Glutamatergic neuron (in vitro differentiated cells): Measurements from ENCODE around the gene SIRT6. TPM values are rescaled to one million over a fixed set of nuclear protein-coding genes. Genes with fewer than 3 reads are reported as not detected.

Experiments used
- DNase-seq: peaks from one replicate; pipeline ENCODE4 v3.0.0; 2022
- H3K27ac Mint-ChIP-seq: one replicate; pipeline ENCODE4 v1.8.0; 2020; ENCODE audit warnings: mild to moderate bottlenecking, mixed read lengths, inconsistent platforms; ENCODE audit not compliant: unreplicated experiment
- H3K27me3 Mint-ChIP-seq: one replicate; pipeline ENCODE4 v1.8.0; 2020; ENCODE audit warnings: mild to moderate bottlenecking, moderate library complexity, mixed read lengths, inconsistent platforms; ENCODE audit not compliant: unreplicated experiment
- H3K36me3 Mint-ChIP-seq: one replicate; pipeline ENCODE4 v1.8.0; 2020; ENCODE audit warnings: mild to moderate bottlenecking, mixed read lengths, inconsistent platforms; ENCODE audit not compliant: unreplicated experiment
- H3K4me1 Mint-ChIP-seq: one replicate; pipeline ENCODE4 v1.8.0; 2020; ENCODE audit warnings: mild to moderate bottlenecking, low read depth, mixed read lengths, inconsistent platforms; ENCODE audit not compliant: unreplicated experiment
- H3K4me3 Mint-ChIP-seq: one replicate; pipeline ENCODE4 v1.8.0; 2020; ENCODE audit warnings: mild to moderate bottlenecking, mixed read lengths, inconsistent platforms; ENCODE audit not compliant: unreplicated experiment
- H3K9me3 Mint-ChIP-seq: one replicate; pipeline ENCODE4 v1.8.0; 2020; ENCODE audit warnings: mild to moderate bottlenecking, moderate library complexity, mixed read lengths, inconsistent platforms; ENCODE audit not compliant: unreplicated experiment
- CTCF ChIP-seq: fragments of 200-600 bp; sonication (generic); IDR thresholded peaks from one replicate; pipeline ENCODE4 v1.5.0; 2021; ENCODE audit not compliant: partially characterized antibody, unreplicated experiment
- total RNA-seq: library from RNA; stranded (reverse); fragmentation: NEBNext Ultra II Directional; extraction: Animal tissue kit (Norgen Biotek cat#: 25700); gene quantifications from one replicate; pipeline ENCODE4 v1.2.1, GENCODE V29; 2021; ENCODE audit not compliant: unreplicated experiment

Gene SIRT6
- total RNA-seq, 1 donor from 2014 or later, result 48.3 TPM

- no peak for DNase-seq
- peak overlapping the region; percentile 10 for H3K27ac Mint-ChIP-seq
These were observed 57.7 kb downstream of the SIRT6 start for GRCh38 chr19:4124638-4125037.

More at GRCh38 chr19:4124638-4125037, 57.7 kb downstream of the SIRT6 start:
- no peak for TF ChIP-seq CTCF
- H3K4me1 Mint-ChIP-seq, result peaks cover 4% of the 10 kb centered on the region
- H3K36me3 Mint-ChIP-seq, result no peaks in the 10 kb centered on the region
- peaks cover 2% of the 10 kb centered on the region for H3K9me3 Mint-ChIP-seq
- H3K4me3 Mint-ChIP-seq, result peak overlapping the region; percentile 67
- H3K27me3 Mint-ChIP-seq, result no peaks in the 10 kb centered on the region

Other genes starting within 250 kb of the SIRT6 start
- 4.0 TPM for gene NMRK2, start 249.5 kb downstream of the SIRT6 start, total RNA-seq
- gene DAPK3, start 211.5 kb downstream of the SIRT6 start, total RNA-seq, result 221 TPM
- 2,255 TPM for gene EEF2, start 197.1 kb downstream of the SIRT6 start, total RNA-seq
- 95.8 TPM for gene PIAS4, start 174.8 kb downstream of the SIRT6 start, total RNA-seq
- 21.8 TPM for gene ZBTB7A, start 115.7 kb downstream of the SIRT6 start, total RNA-seq
- 148 TPM for gene MAP2K2, start 58.4 kb downstream of the SIRT6 start, total RNA-seq
- not detected for gene CREB3L3, start 28.9 kb downstream of the SIRT6 start, total RNA-seq
- gene ANKRD24, start 126 bp upstream of the SIRT6 start, total RNA-seq, result 6.1 TPM
- not detected for gene EBI3, start 47.0 kb upstream of the SIRT6 start, total RNA-seq
- 18.7 TPM for gene YJU2, start 64.5 kb upstream of the SIRT6 start, total RNA-seq
- 254 TPM for gene SHD, start 96.7 kb upstream of the SIRT6 start, total RNA-seq
- not detected for gene TMIGD2, start 119.8 kb upstream of the SIRT6 start, total RNA-seq
- 156 TPM for gene FSD1, start 122.0 kb upstream of the SIRT6 start, total RNA-seq
- gene STAP2, start 156.3 kb upstream of the SIRT6 start, total RNA-seq, result 18.1 TPM
- gene MPND, start 161.0 kb upstream of the SIRT6 start, total RNA-seq, result 56.7 TPM
- 56.3 TPM for gene SH3GL1, start 218.0 kb upstream of the SIRT6 start, total RNA-seq
- 20.5 TPM for gene CHAF1A, start 220.1 kb upstream of the SIRT6 start, total RNA-seq